ENCODE results near the gene PAFAH2.

PAFAH2 gene

DNA sequence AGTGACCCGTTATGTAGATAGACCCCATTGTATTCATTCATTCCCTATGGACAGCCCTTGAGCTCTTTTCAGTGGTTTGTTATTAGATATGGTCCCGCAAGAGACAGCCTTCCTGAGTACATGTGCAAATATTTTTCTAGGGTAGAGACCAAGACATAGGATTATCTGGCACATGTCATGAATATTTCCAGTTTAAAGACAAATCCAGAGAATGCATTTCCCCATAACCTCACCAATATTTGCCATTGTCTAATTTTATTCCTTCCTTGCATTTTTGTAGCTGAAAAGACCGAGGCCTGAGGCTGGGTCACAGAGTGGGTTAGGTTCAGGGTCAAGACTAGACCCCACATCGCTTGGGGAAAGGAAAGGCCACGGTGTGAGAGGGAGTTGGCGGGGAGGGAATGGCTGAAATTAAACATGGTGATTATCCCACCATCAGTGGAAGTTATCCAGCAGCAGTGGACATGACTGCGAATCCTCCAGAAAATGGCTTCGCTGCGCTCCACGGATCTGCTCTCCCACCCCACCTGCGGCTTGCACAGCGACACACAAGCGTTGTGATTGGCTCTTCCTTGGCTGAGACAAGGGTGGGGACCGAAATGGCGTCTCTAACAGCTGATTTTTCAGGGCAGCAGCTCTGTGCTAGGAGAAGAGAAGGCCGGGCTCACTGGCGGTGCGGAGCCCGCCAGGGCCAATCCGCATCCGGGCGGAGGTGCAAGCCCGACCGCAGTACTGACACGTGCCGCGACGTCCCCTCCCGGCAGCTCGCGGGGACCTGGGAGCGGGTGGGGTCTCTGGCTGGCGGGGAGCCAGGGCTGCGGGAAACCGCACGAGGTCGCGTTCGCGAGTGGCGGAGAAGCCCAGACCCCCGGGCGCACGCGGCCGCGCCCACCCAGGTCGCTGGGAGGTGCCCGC is 75.5 kb downstream of the PAFAH2 start:
- H3K27me3 ChIP-seq (ENCODE audit: insufficient read depth, poor library complexity, severe bottlenecking), result no peaks in the 10 kb centered on the region
- H3K4me3 ChIP-seq (replicated peaks; ENCODE audit: insufficient read depth, low read length), result peak overlapping the region; percentile 33
- TF ChIP-seq SPI1 (IDR thresholded peaks at IDR 0.05; ENCODE audit: borderline replicate concordance, low read depth) (no peak), GABPA (IDR thresholded peaks at IDR 0.05; ENCODE audit: low read depth) (no peak), POLR2AphosphoS5 (IDR thresholded peaks at IDR 0.05; ENCODE audit: low read depth) (no peak)
- TF ChIP-seq, protein P1, sequence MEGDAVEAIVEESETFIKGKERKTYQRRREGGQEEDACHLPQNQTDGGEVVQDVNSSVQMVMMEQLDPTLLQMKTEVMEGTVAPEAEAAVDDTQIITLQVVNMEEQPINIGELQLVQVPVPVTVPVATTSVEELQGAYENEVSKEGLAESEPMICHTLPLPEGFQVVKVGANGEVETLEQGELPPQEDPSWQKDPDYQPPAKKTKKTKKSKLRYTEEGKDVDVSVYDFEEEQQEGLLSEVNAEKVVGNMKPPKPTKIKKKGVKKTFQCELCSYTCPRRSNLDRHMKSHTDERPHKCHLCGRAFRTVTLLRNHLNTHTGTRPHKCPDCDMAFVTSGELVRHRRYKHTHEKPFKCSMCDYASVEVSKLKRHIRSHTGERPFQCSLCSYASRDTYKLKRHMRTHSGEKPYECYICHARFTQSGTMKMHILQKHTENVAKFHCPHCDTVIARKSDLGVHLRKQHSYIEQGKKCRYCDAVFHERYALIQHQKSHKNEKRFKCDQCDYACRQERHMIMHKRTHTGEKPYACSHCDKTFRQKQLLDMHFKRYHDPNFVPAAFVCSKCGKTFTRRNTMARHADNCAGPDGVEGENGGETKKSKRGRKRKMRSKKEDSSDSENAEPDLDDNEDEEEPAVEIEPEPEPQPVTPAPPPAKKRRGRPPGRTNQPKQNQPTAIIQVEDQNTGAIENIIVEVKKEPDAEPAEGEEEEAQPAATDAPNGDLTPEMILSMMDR (IDR thresholded peaks at IDR 0.05; ENCODE audit: insufficient read depth, low read length), result no peak
- TF ChIP-seq, protein P2, sequence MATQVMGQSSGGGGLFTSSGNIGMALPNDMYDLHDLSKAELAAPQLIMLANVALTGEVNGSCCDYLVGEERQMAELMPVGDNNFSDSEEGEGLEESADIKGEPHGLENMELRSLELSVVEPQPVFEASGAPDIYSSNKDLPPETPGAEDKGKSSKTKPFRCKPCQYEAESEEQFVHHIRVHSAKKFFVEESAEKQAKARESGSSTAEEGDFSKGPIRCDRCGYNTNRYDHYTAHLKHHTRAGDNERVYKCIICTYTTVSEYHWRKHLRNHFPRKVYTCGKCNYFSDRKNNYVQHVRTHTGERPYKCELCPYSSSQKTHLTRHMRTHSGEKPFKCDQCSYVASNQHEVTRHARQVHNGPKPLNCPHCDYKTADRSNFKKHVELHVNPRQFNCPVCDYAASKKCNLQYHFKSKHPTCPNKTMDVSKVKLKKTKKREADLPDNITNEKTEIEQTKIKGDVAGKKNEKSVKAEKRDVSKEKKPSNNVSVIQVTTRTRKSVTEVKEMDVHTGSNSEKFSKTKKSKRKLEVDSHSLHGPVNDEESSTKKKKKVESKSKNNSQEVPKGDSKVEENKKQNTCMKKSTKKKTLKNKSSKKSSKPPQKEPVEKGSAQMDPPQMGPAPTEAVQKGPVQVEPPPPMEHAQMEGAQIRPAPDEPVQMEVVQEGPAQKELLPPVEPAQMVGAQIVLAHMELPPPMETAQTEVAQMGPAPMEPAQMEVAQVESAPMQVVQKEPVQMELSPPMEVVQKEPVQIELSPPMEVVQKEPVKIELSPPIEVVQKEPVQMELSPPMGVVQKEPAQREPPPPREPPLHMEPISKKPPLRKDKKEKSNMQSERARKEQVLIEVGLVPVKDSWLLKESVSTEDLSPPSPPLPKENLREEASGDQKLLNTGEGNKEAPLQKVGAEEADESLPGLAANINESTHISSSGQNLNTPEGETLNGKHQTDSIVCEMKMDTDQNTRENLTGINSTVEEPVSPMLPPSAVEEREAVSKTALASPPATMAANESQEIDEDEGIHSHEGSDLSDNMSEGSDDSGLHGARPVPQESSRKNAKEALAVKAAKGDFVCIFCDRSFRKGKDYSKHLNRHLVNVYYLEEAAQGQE (IDR thresholded peaks at IDR 0.05; ENCODE audit: insufficient replicate concordance, low read depth), result no peak
- DNase-seq (ENCODE audit: low read depth in 1 of 2, low spot score in 1 of 2), result peak; percentile 31 to 70
- H3K27ac ChIP-seq (replicated peaks), result peak overlapping the region; percentile 85

DNA sequence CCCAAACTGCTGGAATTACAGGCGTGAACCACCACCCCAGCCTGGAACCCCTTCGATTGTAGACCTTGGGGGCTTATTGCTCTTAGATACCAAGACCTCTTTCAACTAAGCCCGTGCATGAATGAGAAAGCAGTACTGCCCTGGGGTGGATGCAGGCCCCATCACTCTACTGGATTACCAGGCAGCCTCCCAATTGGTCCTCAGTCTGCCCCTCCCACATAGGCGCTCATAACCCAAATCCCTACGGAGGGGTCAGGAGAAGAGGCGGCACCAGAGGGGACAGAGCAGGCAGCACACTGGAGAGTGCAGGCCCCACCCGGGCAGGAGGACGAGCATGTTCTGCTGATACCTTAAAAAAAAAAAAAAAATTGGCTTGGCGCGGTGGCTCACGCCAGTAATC is 79.2 kb downstream of the PAFAH2 start:
- no peak for DNase-seq (ENCODE audit: low read depth in 1 of 2, low spot score in 1 of 2)
- TF ChIP-seq, protein P2 (IDR thresholded peaks at IDR 0.05; ENCODE audit: insufficient replicate concordance, low read depth), result no peak
- TF ChIP-seq, protein P1 (IDR thresholded peaks at IDR 0.05; ENCODE audit: insufficient read depth, low read length), result no peak
- TF ChIP-seq GABPA (IDR thresholded peaks at IDR 0.05; ENCODE audit: low read depth), result no peak
- TF ChIP-seq POLR2AphosphoS5 (IDR thresholded peaks at IDR 0.05; ENCODE audit: low read depth), result no peak
- TF ChIP-seq SPI1 (IDR thresholded peaks at IDR 0.05; ENCODE audit: borderline replicate concordance, low read depth), result no peak
- no peak overlapping the region for H3K27ac ChIP-seq (replicated peaks)
- no peak overlapping the region for H3K4me3 ChIP-seq (replicated peaks; ENCODE audit: insufficient read depth, low read length)
- H3K27me3 ChIP-seq (ENCODE audit: insufficient read depth, poor library complexity, severe bottlenecking), result no peaks in the 10 kb centered on the region

DNA sequence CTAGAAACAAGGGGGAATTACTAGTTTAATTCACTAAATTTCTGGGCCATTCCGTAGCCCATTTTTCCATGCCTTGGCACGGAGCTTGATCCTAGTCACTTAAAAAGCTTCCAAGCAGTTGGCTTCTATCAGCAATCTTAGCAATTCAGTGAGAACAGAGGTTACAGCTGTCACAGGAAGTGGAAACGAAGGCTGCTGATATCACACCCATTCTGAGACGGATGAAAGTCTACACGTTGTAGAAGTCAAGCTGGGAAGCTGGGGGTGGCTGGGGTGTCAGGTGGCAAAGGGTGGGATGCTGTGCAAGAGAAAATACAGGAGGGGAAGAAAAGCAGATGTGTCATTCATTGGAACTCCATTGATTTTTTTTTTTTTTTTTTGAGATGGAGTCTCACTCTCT is 79.9 kb downstream of the PAFAH2 start:
- Histone ChIP-seq H3K27me3 (ENCODE audit: insufficient read depth, poor library complexity, severe bottlenecking) (no peaks in the 10 kb centered on the region), H3K27ac (replicated peaks) (no peak overlapping the region), H3K4me3 (replicated peaks; ENCODE audit: insufficient read depth, low read length) (no peak overlapping the region)
- TF ChIP-seq SPI1 (IDR thresholded peaks at IDR 0.05; ENCODE audit: borderline replicate concordance, low read depth) (no peak), POLR2AphosphoS5 (IDR thresholded peaks at IDR 0.05; ENCODE audit: low read depth) (no peak), GABPA (IDR thresholded peaks at IDR 0.05; ENCODE audit: low read depth) (no peak)
- TF ChIP-seq, protein P1 (IDR thresholded peaks at IDR 0.05; ENCODE audit: insufficient read depth, low read length), result no peak
- TF ChIP-seq, protein P2 (IDR thresholded peaks at IDR 0.05; ENCODE audit: insufficient replicate concordance, low read depth), result no peak
- no peak for DNase-seq (ENCODE audit: low read depth in 1 of 2, low spot score in 1 of 2)

Measured in HL-60 (cell line).